A549 (cell line): ENCODE data around the gene NEDD4L. TPM values are rescaled to one million over a fixed set of nuclear protein-coding genes. Genes with fewer than 3 reads are reported as not detected.

Experiments
- ATAC-seq, 2 experiments: fragments of 200-7000 bp in 1 of 2; fragments of >200 bp in 1 of 2; cut with Nextera tagmentation in 1 of 2; cut with Tn5 transposase in 1 of 2; 3 replicates each; pipeline versions ENCODE4 v1.8.0 to v1.9.1; 2018 to 2020; ENCODE audit warnings: mild to moderate bottlenecking in 1 of 2, moderate library complexity in 1 of 2
- CTCF ChIA-PET: fragments of 300-600 bp; sonication (Branson Sonifier 250); formaldehyde crosslinking; extraction: SDS; loops from one replicate; lab custom pipeline; 2021; ENCODE audit warnings: antibody characterized with exemption, inconsistent platforms; lab: Yijun Ruan, JAX
- POLR2A ChIA-PET: fragments of 350-600 bp; formaldehyde crosslinking; extraction: SDS; loops from one replicate; lab custom pipeline; 2021; ENCODE audit warnings: antibody characterized with exemption, inconsistent platforms; lab: Yijun Ruan, JAX
- DNase-seq, 2 experiments: peaks; one replicate each; pipeline versions ENCODE4 v3.0.0 to v3.0.0-alpha.2; 2011 to 2016; ENCODE audit warnings: low read depth in 1 of 2, low spot score in 1 of 2
- FAIRE-seq: peaks from 2 replicates; lab custom pipeline; 2011; peaks lifted over from hg19 to GRCh38; lab: Jason Lieb, UNC
- H3K27ac ChIP-seq, 2 experiments: fragments of >200 bp; sonication (Bioruptor Twin); formaldehyde crosslinking; 3 replicates each; pipeline ENCODE4 v1.5.1; 2016 to 2017
- H3K4me1 ChIP-seq: fragments of >200 bp; sonication (Bioruptor Twin); formaldehyde crosslinking; 3 replicates; pipeline ENCODE4 v1.6.1; 2016
- H3K4me2 ChIP-seq: fragments of >200 bp; sonication (Bioruptor Twin); formaldehyde crosslinking; 3 replicates; pipeline ENCODE4 v1.6.1; 2016
- H3K4me3 ChIP-seq: fragments of >200 bp; sonication (Bioruptor Twin); formaldehyde crosslinking; 3 replicates; pipeline ENCODE4 v1.5.1; 2016
- H3K9me3 ChIP-seq: fragments of >200 bp; sonication (Bioruptor Twin); formaldehyde crosslinking; 3 replicates; pipeline ENCODE4 v1.6.1; 2016
- ATOH8 ChIP-seq: fragments of 250-450 bp; sonication (Bioruptor Pico); IDR thresholded peaks from 2 replicates; pipeline ENCODE4 v1.5.0; 2020; ENCODE audit warnings: low read depth, mild to moderate bottlenecking, moderate library complexity
- CEBPB ChIP-seq, 2 experiments: fragments of >200 bp in 1 of 2; sonication (Bioruptor Twin) in 1 of 2; formaldehyde crosslinking in 1 of 2; IDR thresholded peaks; 2 replicates each; pipeline ENCODE4 v1.6.1; 2012 to 2016
- CHD2 ChIP-seq: fragments of 150-350 bp; IDR thresholded peaks from 2 replicates; pipeline ENCODE4 v1.6.1; 2014; ENCODE audit warnings: low read length; ENCODE audit not compliant: partially characterized antibody
- E2F6 ChIP-seq: IDR thresholded peaks from 2 replicates; pipeline ENCODE4 v1.6.1; 2012; ENCODE audit warnings: low read depth, borderline replicate concordance
- ELK1 ChIP-seq: fragments of 150-350 bp; IDR thresholded peaks from 2 replicates; pipeline ENCODE4 v1.6.1; 2014; ENCODE audit warnings: low read depth, mild to moderate bottlenecking, low read length
- EP300 ChIP-seq, 2 experiments: fragments of >200 bp; sonication (Bioruptor Twin); formaldehyde crosslinking; IDR thresholded peaks; 2 replicates in 1 of 2; 3 replicates in 1 of 2; pipeline ENCODE4 v1.6.1; 2016 to 2017
- FOSB ChIP-seq: fragments of 250-450 bp; sonication (Bioruptor Pico); IDR thresholded peaks from 2 replicates; pipeline ENCODE4 v1.5.0; 2020; ENCODE audit warnings: mild to moderate bottlenecking, moderate library complexity
- FOSL2 ChIP-seq, 2 experiments: fragments of 450-650 bp in 1 of 2; fragments of >200 bp in 1 of 2; sonication (Bioruptor Twin) in 1 of 2; formaldehyde crosslinking; IDR thresholded peaks; 2 replicates each; pipeline versions ENCODE4 v1.5.0 to v1.6.1; 2016 to 2020; ENCODE audit warnings: mild to moderate bottlenecking in 1 of 2, moderate library complexity in 1 of 2
- GATA3 ChIP-seq: IDR thresholded peaks from 2 replicates; pipeline ENCODE4 v1.6.1; 2012; ENCODE audit warnings: borderline replicate concordance
- HES2 ChIP-seq: fragments of >200 bp; sonication (Bioruptor Twin); formaldehyde crosslinking; IDR thresholded peaks from 2 replicates; pipeline ENCODE4 v1.6.1; 2016
- HEYL ChIP-seq: fragments of 250-450 bp; sonication (Bioruptor Pico); IDR thresholded peaks from 2 replicates; pipeline ENCODE4 v1.8.0; 2021; ENCODE audit warnings: mild to moderate bottlenecking, moderate library complexity
- JUN ChIP-seq, 2 experiments: fragments of >200 bp; sonication (Bioruptor Twin); formaldehyde crosslinking; IDR thresholded peaks; 2 replicates in 1 of 2; 3 replicates in 1 of 2; pipeline ENCODE4 v1.6.1; 2016 to 2017
- JUNB ChIP-seq: fragments of >200 bp; sonication (Bioruptor Twin); formaldehyde crosslinking; IDR thresholded peaks from 2 replicates; pipeline ENCODE4 v1.6.1; 2016
- NFE2L2 ChIP-seq: fragments of 150-350 bp; conservative IDR thresholded peaks from 2 replicates; pipeline ENCODE4 v1.6.1; 2014; ENCODE audit warnings: low read length
- RAD21 ChIP-seq, 2 experiments: fragments of >200 bp in 1 of 2; sonication (Bioruptor Twin) in 1 of 2; formaldehyde crosslinking in 1 of 2; IDR thresholded peaks in 1 of 2; conservative IDR thresholded peaks in 1 of 2; 2 replicates in 1 of 2; 3 replicates in 1 of 2; pipeline ENCODE4 v1.6.1; 2012 to 2018; ENCODE audit warnings: inconsistent platforms in 1 of 2
- RCOR1 ChIP-seq: fragments of 150-350 bp; IDR thresholded peaks from 2 replicates; pipeline ENCODE4 v1.6.1; 2014; ENCODE audit warnings: antibody characterized with exemption, low read length, low read depth
- SMC3 ChIP-seq: fragments of >200 bp; sonication (Bioruptor Twin); formaldehyde crosslinking; IDR thresholded peaks from 3 replicates; pipeline ENCODE4 v1.6.1; 2018; ENCODE audit warnings: inconsistent platforms
- SREBF2 ChIP-seq: fragments of 450-650 bp; IDR thresholded peaks from 2 replicates; pipeline ENCODE4 v1.6.1; 2014; ENCODE audit warnings: mild to moderate bottlenecking, moderate library complexity
- ZFP36 ChIP-seq: fragments of 450-650 bp; IDR thresholded peaks from 2 replicates; pipeline ENCODE4 v1.6.1; 2014; ENCODE audit warnings: borderline replicate concordance; ENCODE audit not compliant: partially characterized antibody
- WGBS: methylation state at CpG from one replicate; pipeline ENCODE4 v1.1.6; 2017; ENCODE audit errors: missing lambda C conversion rate; 5-methylcytosine and 5-hydroxymethylcytosine counted together
- polyA plus RNA-seq, 4 experiments: library from polyadenylated mRNA; depleted of rRNA in 3 of 4; stranded (reverse); fragments of >200 nt; fragmentation: RNase III in 1 of 4; extraction: RNeasy Plus Mini Kit Qiagen cat#74134 plus additional on column Dnase treatment in 1 of 4; gene quantifications; 2 replicates in 3 of 4; 3 replicates in 1 of 4; pipeline ENCODE4 v1.2.3, GENCODE V29; 2011 to 2017
- TF ChIP-seq, protein P1 (sequence below): fragments of 200-600 bp; sonication (generic); IDR thresholded peaks from 2 replicates; pipeline ENCODE4 v1.6.1; 2016; ENCODE audit warnings: antibody characterized with exemption, mild to moderate bottlenecking, moderate library complexity
- TF ChIP-seq, protein P2 (sequence below): fragments of >200 bp; sonication (Bioruptor Twin); formaldehyde crosslinking; IDR thresholded peaks from 3 replicates; pipeline ENCODE4 v1.6.1; 2016

The NEDD4L gene
- polyA plus RNA-seq, 2 of the 4 experiments (the other 2 are of a cell fraction): 18.0 to 36.5 TPM

GRCh38 chr18:58010265-58010664 lies 33.8 kb upstream of the NEDD4L start (continued):
- TF ChIP-seq ELK1 (no peak), CEBPB (IDR thresholded peaks at IDR 0.05) (no peak), RAD21 (conservative IDR thresholded peaks at IDR 0.05 in 1 of 2, IDR thresholded peaks at IDR 0.05 in 1 of 2) (no peak)

DNA sequence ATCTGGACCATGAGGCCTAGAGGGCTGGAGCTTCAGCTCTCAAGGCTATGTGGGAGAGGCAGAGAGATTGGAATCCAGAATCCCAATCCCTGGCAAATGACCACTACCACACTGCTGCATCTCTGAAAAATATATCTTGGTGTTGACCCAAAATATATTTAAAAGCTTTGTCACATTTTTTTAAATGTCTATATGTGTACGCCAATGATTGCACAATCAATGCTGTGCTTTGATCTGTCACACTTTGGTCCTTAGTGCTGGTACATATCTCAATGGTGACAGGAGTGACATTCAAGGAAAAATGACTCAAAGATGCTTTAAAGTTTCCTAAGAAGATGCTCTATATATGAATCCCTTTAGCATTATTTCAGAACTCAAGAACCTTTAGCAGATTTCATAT lies 31.7 kb upstream of the NEDD4L start:
- FAIRE-seq (no peak), DNase-seq (no peak), ATAC-seq (no peak)
- Histone ChIP-seq H3K4me1 (peaks cover 50% of the 10 kb centered on the region), H3K4me2 (peak overlapping the region; percentile 70), H3K27ac (peak overlapping the region; percentile 72 to 88), H3K4me3 (no peak overlapping the region), H3K9me3 (peaks cover 5% of the 10 kb centered on the region; the same call in 2 of the 3 replicates)
- TF ChIP-seq HEYL (CRISPR knock-in tag) (no peak), CEBPB (IDR thresholded peaks at IDR 0.05) (peak; percentile 29 to 68; a peak in 3 of 4 replicates)
- TF ChIP-seq, protein P1, sequence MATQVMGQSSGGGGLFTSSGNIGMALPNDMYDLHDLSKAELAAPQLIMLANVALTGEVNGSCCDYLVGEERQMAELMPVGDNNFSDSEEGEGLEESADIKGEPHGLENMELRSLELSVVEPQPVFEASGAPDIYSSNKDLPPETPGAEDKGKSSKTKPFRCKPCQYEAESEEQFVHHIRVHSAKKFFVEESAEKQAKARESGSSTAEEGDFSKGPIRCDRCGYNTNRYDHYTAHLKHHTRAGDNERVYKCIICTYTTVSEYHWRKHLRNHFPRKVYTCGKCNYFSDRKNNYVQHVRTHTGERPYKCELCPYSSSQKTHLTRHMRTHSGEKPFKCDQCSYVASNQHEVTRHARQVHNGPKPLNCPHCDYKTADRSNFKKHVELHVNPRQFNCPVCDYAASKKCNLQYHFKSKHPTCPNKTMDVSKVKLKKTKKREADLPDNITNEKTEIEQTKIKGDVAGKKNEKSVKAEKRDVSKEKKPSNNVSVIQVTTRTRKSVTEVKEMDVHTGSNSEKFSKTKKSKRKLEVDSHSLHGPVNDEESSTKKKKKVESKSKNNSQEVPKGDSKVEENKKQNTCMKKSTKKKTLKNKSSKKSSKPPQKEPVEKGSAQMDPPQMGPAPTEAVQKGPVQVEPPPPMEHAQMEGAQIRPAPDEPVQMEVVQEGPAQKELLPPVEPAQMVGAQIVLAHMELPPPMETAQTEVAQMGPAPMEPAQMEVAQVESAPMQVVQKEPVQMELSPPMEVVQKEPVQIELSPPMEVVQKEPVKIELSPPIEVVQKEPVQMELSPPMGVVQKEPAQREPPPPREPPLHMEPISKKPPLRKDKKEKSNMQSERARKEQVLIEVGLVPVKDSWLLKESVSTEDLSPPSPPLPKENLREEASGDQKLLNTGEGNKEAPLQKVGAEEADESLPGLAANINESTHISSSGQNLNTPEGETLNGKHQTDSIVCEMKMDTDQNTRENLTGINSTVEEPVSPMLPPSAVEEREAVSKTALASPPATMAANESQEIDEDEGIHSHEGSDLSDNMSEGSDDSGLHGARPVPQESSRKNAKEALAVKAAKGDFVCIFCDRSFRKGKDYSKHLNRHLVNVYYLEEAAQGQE: no peak
- POLR2A ChIA-PET: no interaction called here
- whole genome bisulfite sequencing: 80% methylated on average over 1 of the region's 1 CpG
- CTCF ChIA-PET: interaction anchor here (0.5 kb wide), 1 partner anchor 32 kb away, joined by 3 read pairs; no protein-coding TSS in a partner anchor

- POLR2A ChIA-PET: no interaction called here
- ATAC-seq: peak; percentile 88
- CTCF ChIA-PET: interaction anchor here (1.2 kb wide), 1 partner anchor 132 kb away, joined by 3 read pairs; no protein-coding TSS in a partner anchor
- WGBS: 15% methylated on average over 8 of the region's 8 CpGs
- DNase-seq: peak; percentile 62 to 75
- Histone ChIP-seq H3K4me2 (peak overlapping the region; percentile 70), H3K4me1 (peaks cover 49% of the 10 kb centered on the region), H3K4me3 (no peak overlapping the region), H3K27ac (peak overlapping the region; percentile 72 to 88), H3K9me3 (peaks cover 5% of the 10 kb centered on the region; the same call in 2 of the 3 replicates)
- no peak for FAIRE-seq
- TF ChIP-seq SREBF2 (no peak), FOSB (CRISPR knock-in tag) (no peak), JUN (IDR thresholded peaks at IDR 0.05) (peak; percentile 56 to 78; a peak in 3 of 5 replicates), GATA3 (peak; percentile 79), JUNB (peak; percentile 90), SMC3 (0 out of 3 replicates have a peak, but pooled peaks have one; percentile 32), CHD2 (no peak), ELK1 (no peak), HES2 (peak; percentile 29; the same call in 1 of the 2 replicates), E2F6 (peak; percentile 34; the same call in 1 of the 2 replicates), FOSL2 (IDR thresholded peaks at IDR 0.05) (peak; percentile 66), FOSL2 (CRISPR knock-in tag; IDR thresholded peaks at IDR 0.05) (peak; percentile 84), ATOH8 (no peak), EP300 (IDR thresholded peaks at IDR 0.05) (peak; percentile 76 to 85; a peak in 3 of 5 replicates), RAD21 (conservative IDR thresholded peaks at IDR 0.05 in 1 of 2, IDR thresholded peaks at IDR 0.05 in 1 of 2) (peak in 1 of 2 experiments; percentile 34; a peak in 2 of 5 replicates), ZFP36 (no peak), NFE2L2 (no peak), CEBPB (IDR thresholded peaks at IDR 0.05) (peak; percentile 87 to 94), RCOR1 (no peak)
- TF ChIP-seq, protein P2, sequence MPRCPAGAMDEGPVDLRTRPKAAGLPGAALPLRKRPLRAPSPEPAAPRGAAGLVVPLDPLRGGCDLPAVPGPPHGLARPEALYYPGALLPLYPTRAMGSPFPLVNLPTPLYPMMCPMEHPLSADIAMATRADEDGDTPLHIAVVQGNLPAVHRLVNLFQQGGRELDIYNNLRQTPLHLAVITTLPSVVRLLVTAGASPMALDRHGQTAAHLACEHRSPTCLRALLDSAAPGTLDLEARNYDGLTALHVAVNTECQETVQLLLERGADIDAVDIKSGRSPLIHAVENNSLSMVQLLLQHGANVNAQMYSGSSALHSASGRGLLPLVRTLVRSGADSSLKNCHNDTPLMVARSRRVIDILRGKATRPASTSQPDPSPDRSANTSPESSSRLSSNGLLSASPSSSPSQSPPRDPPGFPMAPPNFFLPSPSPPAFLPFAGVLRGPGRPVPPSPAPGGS: peak; percentile 67; the same call in 1 of the 3 replicates
Measured at GRCh38 chr18:58013241-58014211, 30.5 kb upstream of the NEDD4L start.
